Left forelimb (tissue), 1 donor: Measurements from ENCODE around the gene ZNF488.
"Not testable (repeated sequence)": the region's sequence is repeated elsewhere in the genome, so short reads cannot be mapped to it uniquely, and the experiment has no call there.

Experiments
- DNase-seq: peaks from one replicate; pipeline ENCODE4 v3.0.0-alpha.2; 2018; ENCODE audit warnings: low spot score

The ZNF488 gene, protein sequence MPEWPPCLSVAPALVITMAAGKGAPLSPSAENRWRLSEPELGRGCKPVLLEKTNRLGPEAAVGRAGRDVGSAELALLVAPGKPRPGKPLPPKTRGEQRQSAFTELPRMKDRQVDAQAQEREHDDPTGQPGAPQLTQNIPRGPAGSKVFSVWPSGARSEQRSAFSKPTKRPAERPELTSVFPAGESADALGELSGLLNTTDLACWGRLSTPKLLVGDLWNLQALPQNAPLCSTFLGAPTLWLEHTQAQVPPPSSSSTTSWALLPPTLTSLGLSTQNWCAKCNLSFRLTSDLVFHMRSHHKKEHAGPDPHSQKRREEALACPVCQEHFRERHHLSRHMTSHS

GRCh38 chr10:47384148-47384921, at the start of gene ZNF488:
ZNF488 (minus strand) TSS chr10:47384293; CDS start chr10:47368829, 15,464 bp downstream.
- DNase-seq: peak; percentile 91

- DNase-seq: peak; percentile 53
Observed at GRCh38 chr10:47425813-47426419, 41.8 kb upstream of the ZNF488 start.

DNA sequence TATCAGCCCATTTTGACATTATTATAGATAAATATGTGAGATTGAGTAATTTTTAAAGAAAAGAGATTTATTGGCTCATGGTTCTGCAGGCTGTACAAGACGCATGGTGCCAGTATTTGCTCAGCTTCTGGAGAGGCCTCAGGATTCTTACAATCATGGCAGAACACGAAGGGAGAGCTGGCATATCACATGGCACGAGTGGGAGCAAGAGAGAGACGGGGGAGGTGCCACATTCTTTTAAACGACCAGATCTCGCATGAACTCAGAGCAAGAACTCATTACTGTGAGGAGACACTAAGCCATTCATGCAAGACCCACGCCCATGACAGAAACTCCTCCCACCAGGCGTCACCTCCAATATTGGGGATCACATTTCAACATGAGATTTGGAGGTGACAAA, 40.1 kb upstream of the ZNF488 start:
- DNase-seq: no peak

GRCh38 chr10:47423476-47423875, 39.4 kb upstream of the ZNF488 start:
- DNase-seq: no peak

- DNase-seq: no peak
Observed at GRCh38 chr10:47421057-47421952, 37.2 kb upstream of the ZNF488 start.

- DNase-seq: no peak
Observed at GRCh38 chr10:47420305-47421056, 36.4 kb upstream of the ZNF488 start.

DNA sequence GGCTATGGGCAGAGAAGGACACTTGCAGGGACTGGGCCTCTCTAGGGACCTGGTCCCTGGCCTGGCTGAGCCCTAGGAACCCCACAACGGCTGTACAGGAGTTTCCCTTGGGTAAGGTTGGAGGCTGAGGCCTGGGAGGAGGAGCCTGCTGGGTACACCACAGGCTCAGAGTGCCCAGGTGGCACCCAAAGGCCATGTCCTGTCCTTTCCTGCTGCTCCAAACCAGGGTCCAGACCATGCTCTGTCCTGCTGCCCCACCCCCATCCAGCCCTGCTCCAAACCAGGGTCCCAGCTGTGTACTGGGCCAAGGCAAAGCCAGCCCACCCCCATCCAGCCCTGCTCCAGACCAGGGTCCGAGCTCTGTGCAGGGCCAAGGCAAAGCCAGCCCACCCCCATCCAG, 35.3 kb upstream of the ZNF488 start:
- no peak for DNase-seq

GRCh38 chr10:47418966-47419365, 34.9 kb upstream of the ZNF488 start:
- DNase-seq: no peak

GRCh38 chr10:47418321-47418720, 34.2 kb upstream of the ZNF488 start:
- no peak for DNase-seq

DNA sequence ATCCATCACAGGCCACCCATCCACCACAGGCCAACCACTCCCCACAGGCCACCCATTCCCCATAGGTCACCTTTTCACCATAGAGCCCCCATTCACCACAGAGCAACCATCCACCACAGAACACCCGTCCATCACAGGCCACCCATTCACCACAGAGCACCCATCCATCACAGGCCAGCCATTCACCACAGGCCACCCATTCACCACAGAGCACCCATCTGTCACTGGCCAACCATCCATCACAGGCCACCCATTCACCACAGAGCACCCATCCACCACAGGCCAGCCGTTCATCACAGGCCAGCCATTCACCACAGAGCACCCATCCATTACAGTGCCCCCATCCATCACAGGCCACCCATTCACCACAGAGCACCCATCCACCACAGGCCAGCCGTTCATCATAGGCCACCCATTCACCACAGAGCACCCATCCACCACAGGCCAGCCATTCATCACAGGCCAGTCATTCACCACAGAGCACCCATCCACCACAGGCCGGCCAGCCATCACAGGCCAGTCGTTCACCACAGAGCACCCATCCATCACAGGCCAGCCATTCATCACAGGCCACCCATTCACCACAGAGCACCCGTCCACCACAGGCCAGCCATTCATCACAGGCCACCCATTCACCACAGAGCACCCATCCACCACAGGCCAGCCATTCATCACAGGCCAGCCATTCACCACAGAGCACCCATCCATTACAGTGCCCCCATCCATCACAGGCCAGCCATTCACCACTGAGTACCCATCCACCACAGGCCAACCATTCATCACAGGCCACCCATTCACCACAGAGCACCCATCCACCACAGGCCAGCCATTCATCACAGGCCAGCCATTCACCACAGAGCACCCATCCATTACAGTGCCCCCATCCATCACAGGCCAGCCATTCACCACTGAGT, 32.5 kb upstream of the ZNF488 start:
- not testable (repeated sequence) for DNase-seq

GRCh38 chr10:47415520-47416304, 31.6 kb upstream of the ZNF488 start:
- DNase-seq: no peak

GRCh38 chr10:47414752-47415519, 30.8 kb upstream of the ZNF488 start:
- no peak for DNase-seq

- DNase-seq: no peak
Observed at GRCh38 chr10:47414227-47414592, 30.1 kb upstream of the ZNF488 start.

DNA sequence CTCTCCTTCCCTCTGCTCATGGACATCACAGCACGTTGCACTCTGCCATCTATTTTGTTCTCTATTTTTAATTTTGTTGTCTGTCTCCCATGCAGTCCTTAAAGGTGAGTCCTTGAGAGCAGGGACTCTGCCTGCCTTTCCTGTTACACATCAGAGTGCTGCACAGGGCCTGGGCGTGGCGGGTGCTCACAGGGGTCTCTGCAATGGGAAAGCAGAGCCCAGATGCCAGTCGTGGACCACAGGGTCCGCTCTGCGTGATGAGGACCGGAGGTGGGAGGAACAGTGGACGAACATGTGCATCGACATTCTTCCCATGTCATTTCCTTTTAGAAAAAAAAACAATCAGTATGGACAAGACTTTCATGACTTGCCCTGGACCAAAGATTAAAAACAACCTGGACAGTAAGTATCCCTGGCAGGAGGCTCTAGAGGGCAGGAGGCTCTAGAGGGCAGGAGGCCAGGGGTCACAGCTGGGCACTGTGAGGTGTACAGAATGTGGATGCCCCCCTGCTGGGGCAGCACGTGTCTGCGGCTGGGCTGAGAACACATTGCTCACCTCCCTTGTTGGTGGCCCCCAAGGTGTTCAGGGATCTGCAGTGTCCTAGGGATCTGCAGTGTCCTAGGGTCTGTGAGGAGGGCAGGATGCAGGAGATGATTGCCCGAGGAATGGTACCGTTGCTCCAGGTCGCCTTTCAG, 29.6 kb upstream of the ZNF488 start:
- DNase-seq: no peak

DNA sequence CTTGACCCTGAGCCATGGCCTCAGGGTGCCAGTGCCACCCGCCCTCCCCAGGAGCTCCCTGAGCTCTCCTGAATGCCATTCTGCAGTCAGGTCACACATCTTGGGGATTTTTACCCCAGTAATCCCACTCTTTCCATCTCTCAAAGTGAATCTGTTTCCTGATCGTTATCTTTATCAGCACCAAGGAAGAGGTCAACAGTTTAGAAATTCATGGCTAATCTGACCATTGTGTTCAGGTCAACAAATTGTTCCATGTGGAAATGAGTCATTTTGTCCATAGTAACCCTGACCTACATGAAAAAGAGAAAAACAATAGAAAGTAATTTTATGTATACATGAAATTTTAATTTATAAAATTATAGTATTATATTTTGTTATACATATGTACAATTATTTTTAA, 28.8 kb upstream of the ZNF488 start:
- no peak for DNase-seq

DNA sequence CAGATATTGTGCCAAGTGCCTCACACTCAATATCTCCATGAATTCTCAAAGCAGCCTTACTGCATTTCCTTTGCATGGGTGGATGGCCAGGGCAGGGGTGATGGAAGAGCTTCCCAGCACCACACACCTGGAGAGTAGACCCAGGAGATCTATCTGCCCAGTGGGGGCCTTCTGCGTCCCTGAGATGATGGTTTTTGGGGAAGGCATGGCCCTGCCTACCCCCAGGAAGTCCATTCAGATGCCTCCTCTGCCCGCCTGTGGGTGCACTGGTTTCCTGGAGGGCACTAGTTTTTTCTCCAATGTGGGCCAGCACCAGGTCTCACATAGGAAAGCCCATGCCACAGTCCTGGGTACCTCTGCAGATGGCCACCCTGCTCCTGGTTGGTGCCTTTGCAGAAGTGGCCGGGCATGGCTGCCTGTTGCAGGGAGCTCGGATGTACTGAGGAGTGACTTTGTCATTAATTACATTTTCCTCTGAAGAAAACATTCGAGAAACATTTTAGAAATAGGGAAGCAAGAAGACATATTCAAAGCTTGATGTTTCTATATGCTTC, 28.2 kb upstream of the ZNF488 start:
- DNase-seq: no peak

DNA sequence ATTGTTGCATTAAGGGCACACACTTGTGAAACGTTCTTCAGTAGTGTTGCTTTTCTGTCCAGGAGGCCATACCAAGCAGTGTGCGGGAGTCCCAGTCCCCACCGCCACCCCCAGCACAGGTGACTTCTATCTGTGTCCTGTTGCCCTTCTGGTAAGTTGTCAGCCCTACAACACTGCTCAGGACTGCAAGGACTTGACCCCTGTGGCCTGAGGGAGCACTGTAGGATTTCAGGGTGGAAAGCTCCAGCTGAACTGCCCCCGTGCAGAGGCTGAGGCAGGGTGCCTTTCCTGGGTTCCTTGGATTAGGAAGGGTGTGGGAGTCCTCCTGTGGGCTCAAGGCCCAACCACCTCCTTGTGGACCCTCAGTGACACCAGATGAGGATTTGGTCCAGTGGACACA, 26.8 kb upstream of the ZNF488 start:
- no peak for DNase-seq

DNA sequence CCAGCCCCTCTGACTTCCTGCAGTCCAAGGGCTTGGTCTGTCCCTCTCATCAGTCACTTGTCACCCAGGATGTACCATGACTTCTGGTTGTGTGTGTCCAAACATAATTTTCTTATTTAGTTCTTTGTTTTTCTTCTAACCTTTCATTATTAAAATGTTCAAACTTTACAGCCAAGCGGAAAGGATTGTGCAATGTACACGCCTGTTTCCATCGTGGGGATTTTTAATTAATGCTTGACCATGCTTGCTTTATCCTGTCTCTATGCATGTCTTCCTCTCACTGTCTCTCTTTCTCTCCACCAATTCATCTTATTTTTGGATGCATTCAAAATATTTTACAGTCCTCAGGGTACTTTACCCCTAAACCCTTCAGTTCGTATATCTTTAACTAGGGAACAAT, 26.2 kb upstream of the ZNF488 start:
- no peak for DNase-seq
